ENCODE results near the gene OSGIN1.
A peak's percentile ranks its signal among the peaks of the same experiment; 100 is the strongest.

Gene OSGIN1

GRCh38 chr16:83980794-83981193 is 27.8 kb downstream of the OSGIN1 start:
- DNase-seq, result no peak
- in situ Hi-C loops (cut with HindIII; ENCODE audit: low pct_ligation_motif_present, low pct_unique_long_range_greater_than_20kb, low sequenced_read_pairs), result no loop called here

- in situ Hi-C loops (cut with HindIII; ENCODE audit: low pct_ligation_motif_present, low pct_unique_long_range_greater_than_20kb, low sequenced_read_pairs), result no loop called here
- no peak for DNase-seq
These were observed 28.8 kb downstream of the OSGIN1 start for GRCh38 chr16:83981799-83982198.

GRCh38 chr16:83983491-83983890 is 30.5 kb downstream of the OSGIN1 start:
- DNase-seq, result no peak
- in situ Hi-C loops (cut with HindIII; ENCODE audit: low pct_ligation_motif_present, low pct_unique_long_range_greater_than_20kb, low sequenced_read_pairs), result no loop called here

GRCh38 chr16:83989300-83989699 is 36.3 kb downstream of the OSGIN1 start:
- in situ Hi-C loops (cut with HindIII; ENCODE audit: low pct_ligation_motif_present, low pct_unique_long_range_greater_than_20kb, low sequenced_read_pairs), result no loop called here
- no peak for DNase-seq

- no peak for DNase-seq
- in situ Hi-C loops (cut with HindIII; ENCODE audit: low pct_ligation_motif_present, low pct_unique_long_range_greater_than_20kb, low sequenced_read_pairs), result no loop called here
These were observed 37.5 kb downstream of the OSGIN1 start for GRCh38 chr16:83990492-83990891.

- DNase-seq, result no peak
- in situ Hi-C loops (cut with HindIII; ENCODE audit: low pct_ligation_motif_present, low pct_unique_long_range_greater_than_20kb, low sequenced_read_pairs), result no loop called here
These were observed 39.6 kb downstream of the OSGIN1 start for GRCh38 chr16:83992624-83993023.

- DNase-seq, result peak; percentile 51
- in situ Hi-C loops (cut with HindIII; ENCODE audit: low pct_ligation_motif_present, low pct_unique_long_range_greater_than_20kb, low sequenced_read_pairs), result no loop called here
These were observed 41.0 kb downstream of the OSGIN1 start for GRCh38 chr16:83994087-83994486.

GRCh38 chr16:83994703-83995102 is 41.7 kb downstream of the OSGIN1 start:
- in situ Hi-C loops (cut with HindIII; ENCODE audit: low pct_ligation_motif_present, low pct_unique_long_range_greater_than_20kb, low sequenced_read_pairs), result no loop called here

GRCh38 chr16:83995754-83996153 is 42.7 kb downstream of the OSGIN1 start:
- in situ Hi-C loops (cut with HindIII; ENCODE audit: low pct_ligation_motif_present, low pct_unique_long_range_greater_than_20kb, low sequenced_read_pairs), result no loop called here
- no peak for DNase-seq

More at GRCh38 chr16:83994703-83995102, 41.7 kb downstream of the OSGIN1 start:
- DNase-seq, result no peak

GRCh38 chr16:83996481-83997252 is 43.6 kb downstream of the OSGIN1 start:
- DNase-seq, result no peak
- in situ Hi-C loops (cut with HindIII; ENCODE audit: low pct_ligation_motif_present, low pct_unique_long_range_greater_than_20kb, low sequenced_read_pairs), result no loop called here

- in situ Hi-C loops (cut with HindIII; ENCODE audit: low pct_ligation_motif_present, low pct_unique_long_range_greater_than_20kb, low sequenced_read_pairs), result no loop called here
- no peak for DNase-seq
These were observed 45.1 kb downstream of the OSGIN1 start for GRCh38 chr16:83998091-83998490.

- no peak for DNase-seq
- in situ Hi-C loops (cut with HindIII; ENCODE audit: low pct_ligation_motif_present, low pct_unique_long_range_greater_than_20kb, low sequenced_read_pairs), result no loop called here
These were observed 48.1 kb downstream of the OSGIN1 start for GRCh38 chr16:84000989-84001642.

- no peak for DNase-seq
- in situ Hi-C loops (cut with HindIII; ENCODE audit: low pct_ligation_motif_present, low pct_unique_long_range_greater_than_20kb, low sequenced_read_pairs), result no loop called here
These were observed 48.7 kb downstream of the OSGIN1 start for GRCh38 chr16:84001726-84002125.

- DNase-seq, result no peak
- in situ Hi-C loops (cut with HindIII; ENCODE audit: low pct_ligation_motif_present, low pct_unique_long_range_greater_than_20kb, low sequenced_read_pairs), result no loop called here
These were observed 50.0 kb downstream of the OSGIN1 start for GRCh38 chr16:84003038-84003437.

GRCh38 chr16:84004442-84004841 is 51.4 kb downstream of the OSGIN1 start:
- in situ Hi-C loops (cut with HindIII; ENCODE audit: low pct_ligation_motif_present, low pct_unique_long_range_greater_than_20kb, low sequenced_read_pairs), result no loop called here
- no peak for DNase-seq

GRCh38 chr16:84005391-84005790 is 52.4 kb downstream of the OSGIN1 start:
- DNase-seq, result no peak
- in situ Hi-C loops (cut with HindIII; ENCODE audit: low pct_ligation_motif_present, low pct_unique_long_range_greater_than_20kb, low sequenced_read_pairs), result no loop called here

GRCh38 chr16:84007520-84007919 is 54.5 kb downstream of the OSGIN1 start:
- in situ Hi-C loops (cut with HindIII; ENCODE audit: low pct_ligation_motif_present, low pct_unique_long_range_greater_than_20kb, low sequenced_read_pairs), result no loop called here
- DNase-seq, result no peak

- no peak for DNase-seq
- in situ Hi-C loops (cut with HindIII; ENCODE audit: low pct_ligation_motif_present, low pct_unique_long_range_greater_than_20kb, low sequenced_read_pairs), result no loop called here
These were observed 54.9 kb downstream of the OSGIN1 start for GRCh38 chr16:84007965-84008364.

GRCh38 chr16:84009282-84009681 is 56.2 kb downstream of the OSGIN1 start:
- in situ Hi-C loops (cut with HindIII; ENCODE audit: low pct_ligation_motif_present, low pct_unique_long_range_greater_than_20kb, low sequenced_read_pairs), result no loop called here
- DNase-seq, result no peak

Measured in ACHN (cell line).